Body of pancreas (tissue), 4 donors: ENCODE data around the gene TMEM161B.

Experiments used
- POLR2A ChIP-seq, 3 donors: fragments of 450-650 bp; IDR thresholded peaks; one replicate each; pipeline ENCODE4 v1.6.1; 2016; ENCODE audit warnings: antibody characterized with exemption in 3 of 3, mild to moderate bottlenecking in 2 of 3
- TF ChIP-seq, protein P1 (sequence below), 7 experiments: fragments of 450-650 bp in 4 of 7; fragments of 200-600 bp in 3 of 7; sonication (generic) in 3 of 7; IDR thresholded peaks; one replicate each; pipeline ENCODE4 v1.5.1; 2016 to 2019; ENCODE audit warnings: antibody characterized with exemption in 7 of 7

DNA sequence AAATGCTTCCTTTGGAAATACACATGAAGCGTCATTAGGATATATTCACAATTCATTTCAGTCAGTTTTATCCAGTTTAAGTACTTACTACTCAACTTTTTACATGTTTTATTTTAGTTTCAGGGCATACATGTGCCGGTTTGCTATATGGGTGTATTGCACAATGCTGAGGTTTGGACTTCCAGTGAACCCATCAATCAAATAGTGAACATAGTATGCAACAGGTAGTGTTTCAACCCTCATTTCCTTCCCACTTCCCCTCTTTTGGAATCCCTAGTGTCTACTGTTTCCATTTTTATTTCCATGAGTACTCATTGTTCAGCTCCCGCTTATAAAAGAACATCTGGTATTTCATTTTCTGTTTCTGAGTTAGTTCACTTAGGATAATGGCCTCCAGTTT is 74.7 kb downstream of the TMEM161B start:
- TF ChIP-seq, protein P1, sequence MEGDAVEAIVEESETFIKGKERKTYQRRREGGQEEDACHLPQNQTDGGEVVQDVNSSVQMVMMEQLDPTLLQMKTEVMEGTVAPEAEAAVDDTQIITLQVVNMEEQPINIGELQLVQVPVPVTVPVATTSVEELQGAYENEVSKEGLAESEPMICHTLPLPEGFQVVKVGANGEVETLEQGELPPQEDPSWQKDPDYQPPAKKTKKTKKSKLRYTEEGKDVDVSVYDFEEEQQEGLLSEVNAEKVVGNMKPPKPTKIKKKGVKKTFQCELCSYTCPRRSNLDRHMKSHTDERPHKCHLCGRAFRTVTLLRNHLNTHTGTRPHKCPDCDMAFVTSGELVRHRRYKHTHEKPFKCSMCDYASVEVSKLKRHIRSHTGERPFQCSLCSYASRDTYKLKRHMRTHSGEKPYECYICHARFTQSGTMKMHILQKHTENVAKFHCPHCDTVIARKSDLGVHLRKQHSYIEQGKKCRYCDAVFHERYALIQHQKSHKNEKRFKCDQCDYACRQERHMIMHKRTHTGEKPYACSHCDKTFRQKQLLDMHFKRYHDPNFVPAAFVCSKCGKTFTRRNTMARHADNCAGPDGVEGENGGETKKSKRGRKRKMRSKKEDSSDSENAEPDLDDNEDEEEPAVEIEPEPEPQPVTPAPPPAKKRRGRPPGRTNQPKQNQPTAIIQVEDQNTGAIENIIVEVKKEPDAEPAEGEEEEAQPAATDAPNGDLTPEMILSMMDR (IDR thresholded peaks at IDR 0.05), result no peak
- no peak for TF ChIP-seq POLR2A (IDR thresholded peaks at IDR 0.05)
